Mucosa of descending colon (tissue), 3 donors: ENCODE results near the gene LOXL4. TPM values are rescaled to one million over a fixed set of nuclear protein-coding genes. Genes with fewer than 3 reads are reported as not detected.

Source experiments
- ATAC-seq: fragments of 200-7000 bp; cut with Tn5 transposase; one replicate; pipeline ENCODE4 v1.9.1; 2020; ENCODE audit warnings: mild to moderate bottlenecking, moderate library complexity
- DNase-seq, 3 donors: peaks; one replicate each; pipeline ENCODE4 v3.0.0-alpha.2; 2020
- H3K36me3 ChIP-seq: fragments of 200-600 bp; one replicate; pipeline ENCODE4 v1.8.0; 2021; ENCODE audit warnings: low read depth, mild to moderate bottlenecking
- H3K4me1 ChIP-seq: fragments of 200-600 bp; one replicate; pipeline ENCODE4 v1.8.0; 2021; ENCODE audit warnings: low read depth, mild to moderate bottlenecking
- H3K4me3 ChIP-seq: fragments of 200-600 bp; one replicate; pipeline ENCODE4 v1.8.0; 2021; ENCODE audit warnings: mild to moderate bottlenecking
- H3K9me3 ChIP-seq: fragments of 200-600 bp; one replicate; pipeline ENCODE4 v1.8.0; 2021; ENCODE audit warnings: mild to moderate bottlenecking
- CTCF ChIP-seq: fragments of 200-600 bp; IDR thresholded peaks from one replicate; pipeline ENCODE4 v1.8.0; 2022; ENCODE audit warnings: antibody characterized with exemption, mild to moderate bottlenecking
- intact Hi-C, 2 donors: fragments of 100-400 bp; cut with DNase I in 1 of 2; cut with micrococcal nuclease in 1 of 2; formaldehyde crosslinking; loops; one replicate each; pipeline versions ENCODE4 v1.11.0 to v1.11.1; 2022; cut with DNase I, micrococcal nuclease
- total RNA-seq, 3 donors: library from RNA; stranded (reverse); fragmentation: NEBNext Ultra II Directional in 2 of 3; extraction: Animal tissue kit (Norgen Biotek cat#: 25700) in 2 of 3; gene quantifications; one replicate each; pipeline versions ENCODE4 v1.2.1 to v1.2.4, GENCODE V29; 2021 to 2023
- donor health status: DM: no; HTN: no; CAD: no; lungs with moderate emphysema.
- donor health status: DM: no; HTN: no; CAD: no.
- donor health status: DM: no; HTN: yes; CAD: no.

Gene LOXL4
- total RNA-seq, 3 donors from 2014 or later, result 0.58 to 7.8 (median 0.58) TPM

DNA sequence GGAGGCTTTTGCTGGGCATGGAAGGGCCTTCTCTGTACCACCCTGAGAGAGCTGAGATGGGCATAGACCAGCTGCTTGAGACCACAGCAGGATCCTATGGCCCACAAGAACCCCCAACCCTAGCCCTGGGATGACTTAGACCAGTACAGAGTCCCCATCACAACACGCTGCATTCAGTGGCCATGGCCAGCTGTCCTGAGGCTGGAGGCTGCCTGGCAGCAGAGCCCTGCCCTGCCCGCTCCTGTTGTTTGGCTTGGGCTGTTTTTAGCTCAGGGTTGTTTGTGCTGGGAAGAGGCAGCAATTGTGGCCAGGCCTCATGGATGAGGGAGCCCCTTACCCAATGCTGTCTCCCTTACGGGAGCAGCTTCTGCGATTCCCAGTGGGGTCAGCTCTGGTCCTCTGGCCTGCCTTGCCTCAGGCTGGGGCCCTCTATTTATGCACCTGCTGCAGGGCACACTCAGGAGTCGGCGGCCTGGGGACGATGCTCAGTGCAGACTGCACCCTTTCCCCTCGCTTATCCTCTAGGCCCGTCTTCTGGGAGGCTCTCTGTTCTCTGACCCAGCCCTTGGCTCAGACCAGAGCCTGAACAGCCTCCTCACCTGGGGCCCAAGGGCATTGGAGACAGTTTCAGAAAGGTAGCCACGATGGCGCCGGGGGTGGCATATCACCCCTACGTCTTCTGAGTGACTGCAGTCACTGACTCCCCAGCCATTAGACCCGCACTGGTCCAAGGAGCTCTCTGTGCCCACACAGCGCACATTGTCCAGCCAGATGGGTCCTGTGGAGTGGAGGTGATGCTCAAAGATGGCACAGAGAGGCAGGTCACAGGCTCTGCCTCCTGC lies 6.3 kb downstream of the LOXL4 start:
- no peaks in the 10 kb centered on the region for H3K9me3 ChIP-seq
- DNase-seq, result no peak
- ATAC-seq, result no peak
- no peak for TF ChIP-seq CTCF
- no peak overlapping the region for H3K4me3 ChIP-seq
- H3K4me1 ChIP-seq, result no peaks in the 10 kb centered on the region
- intact Hi-C loops, result no loop called here
- H3K36me3 ChIP-seq, result no peaks in the 10 kb centered on the region

DNA sequence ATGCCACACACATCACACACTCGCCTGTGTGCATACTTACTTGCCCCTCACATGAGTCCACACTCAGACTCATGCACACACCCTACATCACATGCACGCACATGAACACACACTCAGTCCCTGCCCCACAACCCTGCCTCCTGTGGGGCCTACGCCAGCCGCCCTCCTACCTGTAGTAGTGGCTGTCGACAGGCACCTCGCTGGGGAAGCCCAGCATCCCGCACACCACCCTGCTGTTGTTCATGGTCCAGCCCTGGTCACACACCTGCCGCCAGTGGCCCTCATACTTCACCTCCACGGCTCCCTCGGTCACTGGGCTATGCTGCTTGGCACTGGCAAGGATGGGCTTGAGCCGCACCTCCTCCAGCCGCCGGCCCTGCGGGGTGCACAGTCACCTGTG lies 7.2 kb downstream of the LOXL4 start:
- H3K4me1 ChIP-seq, result no peaks in the 10 kb centered on the region
- intact Hi-C loops, result no loop called here
- H3K9me3 ChIP-seq, result no peaks in the 10 kb centered on the region
- no peaks in the 10 kb centered on the region for H3K36me3 ChIP-seq
- H3K4me3 ChIP-seq, result no peak overlapping the region
- DNase-seq (no peak), ATAC-seq (no peak)
- TF ChIP-seq CTCF, result no peak

- intact Hi-C loops, result no loop called here
- TF ChIP-seq CTCF, result no peak
- DNase-seq (no peak), ATAC-seq (no peak)
- Histone ChIP-seq H3K4me1 (no peaks in the 10 kb centered on the region), H3K9me3 (no peaks in the 10 kb centered on the region), H3K36me3 (no peaks in the 10 kb centered on the region), H3K4me3 (no peak overlapping the region)
These were observed 7.6 kb downstream of the LOXL4 start for GRCh38 chr10:98260350-98260749.

- ATAC-seq, result peak; percentile 47
- intact Hi-C loops, result no loop called here
These were observed 8.2 kb downstream of the LOXL4 start for GRCh38 chr10:98259606-98260315.

More at GRCh38 chr10:98259606-98260315, 8.2 kb downstream of the LOXL4 start:
- Histone ChIP-seq H3K9me3 (no peaks in the 10 kb centered on the region), H3K4me1 (no peaks in the 10 kb centered on the region), H3K36me3 (no peaks in the 10 kb centered on the region), H3K4me3 (no peak overlapping the region)
- no peak for DNase-seq
- TF ChIP-seq CTCF, result no peak
